LNCaP clone FGC (cell line): ENCODE results near the gene BOC.

Experiments used
- DNase-seq: peaks from one replicate; pipeline ENCODE4 v3.0.0-alpha.2; 2011; ENCODE audit warnings: low read depth
- H3K4me3 ChIP-seq: 2 replicates; pipeline ENCODE4 v1.5.1; 2011; ENCODE audit warnings: mild to moderate bottlenecking, low read depth, low read length, control low read depth
- CTCF ChIP-seq: IDR thresholded peaks from 2 replicates; pipeline ENCODE4 v1.5.1; 2012; ENCODE audit warnings: mild to moderate bottlenecking; ENCODE audit not compliant: control insufficient read depth, insufficient read depth; ENCODE audit errors: extremely low read depth

The BOC gene

GRCh38 chr3:113271594-113272384 lies 60.4 kb downstream of the BOC start:
- H3K4me3 ChIP-seq, result no peak overlapping the region
- no peak for TF ChIP-seq CTCF
- DNase-seq, result no peak

GRCh38 chr3:113272385-113272779 lies 61.0 kb downstream of the BOC start:
- no peak overlapping the region for H3K4me3 ChIP-seq
- TF ChIP-seq CTCF, result no peak
- DNase-seq, result no peak

- no peak overlapping the region for H3K4me3 ChIP-seq
- DNase-seq, result no peak
- TF ChIP-seq CTCF, result no peak
Measured at GRCh38 chr3:113273011-113273410, 61.7 kb downstream of the BOC start.

- H3K4me3 ChIP-seq, result no peak overlapping the region
- no peak for TF ChIP-seq CTCF
- no peak for DNase-seq
Measured at GRCh38 chr3:113273604-113274378, 62.4 kb downstream of the BOC start.

- no peak for TF ChIP-seq CTCF
- DNase-seq, result peak; percentile 75
- no peak overlapping the region for H3K4me3 ChIP-seq
Measured at GRCh38 chr3:113274425-113275257, 63.3 kb downstream of the BOC start.

- DNase-seq, result no peak
- TF ChIP-seq CTCF, result no peak
Measured at GRCh38 chr3:113275258-113275556, 63.9 kb downstream of the BOC start.

More at GRCh38 chr3:113275258-113275556, 63.9 kb downstream of the BOC start:
- no peak overlapping the region for H3K4me3 ChIP-seq
